ENCODE data around the gene PMM1. TPM values are rescaled to one million over a fixed set of nuclear protein-coding genes. Genes with fewer than 3 reads are reported as not detected.

Gene PMM1
- total and polyA plus RNA-seq, 2 of the 13 experiments (the other 11 are each of a cell fraction or from before 2014, with no cell fraction given), result 17.8 to 95.6 TPM

GRCh38 chr22:41557401-41558240 lies 32.0 kb downstream of the PMM1 start (continued):
- TF ChIP-seq SAP130 (CRISPR knock-in tag; IDR thresholded peaks at IDR 0.05; ENCODE audit: low read depth), result 0 out of 2 replicates have a peak, but pooled peaks have one; percentile 25

- 82% methylated on average over 10 of the region's 10 CpGs for WGBS (ENCODE audit: low lambda C conversion rate)
- DNase-seq (ENCODE audit: low spot score) (no peak), ATAC-seq (no peak), FAIRE-seq (no peak)
- intact Hi-C loops (cut with micrococcal nuclease; ENCODE audit: unreplicated experiment) (no loop called here), in situ Hi-C loops (cut with HindIII; ENCODE audit: extremely low pct_ligation_motif_present, low pct_unique_long_range_greater_than_20kb) (no loop called here)
- H4K20me1 ChIP-seq (ENCODE audit: insufficient read depth, low read length), result no peaks in the 10 kb centered on the region
- no peak overlapping the region for H3K9ac ChIP-seq (ENCODE audit: insufficient read depth, low read depth, low read length)
- no peak overlapping the region for H2AFZ ChIP-seq (ENCODE audit: low read length)
- no peaks in the 10 kb centered on the region for H3K79me2 ChIP-seq (ENCODE audit: insufficient read depth, low read length)
- 0 out of 2 replicates have a peak, but pooled peaks have one; percentile 18 for TF ChIP-seq ZBTB38 (CRISPR knock-in tag; IDR thresholded peaks at IDR 0.05)
- TF ChIP-seq ZBTB33 (CRISPR knock-in tag; IDR thresholded peaks at IDR 0.05), result 0 out of 2 replicates have a peak, but pooled peaks have one; percentile 44
- no peak for TF ChIP-seq DRAP1 (CRISPR knock-in tag; IDR thresholded peaks at IDR 0.05)
- CTCF ChIA-PET (ENCODE audit: low intra/inter-chr PET ratio, low total read pairs), result no interaction called here
- H3K27ac ChIP-seq (ENCODE audit: extremely low read length, insufficient read depth, low read length), result no peak overlapping the region
- peaks cover 89% of the 10 kb centered on the region for H3K4me1 ChIP-seq (ENCODE audit: insufficient read depth, low read length)
- BruUV-seq (replicated peaks), result no TSS peak
- no peak overlapping the region for H3K4me2 ChIP-seq (ENCODE audit: low read depth, low read length)
- H3K27me3 ChIP-seq (ENCODE audit: control insufficient read depth in 1 of 2, insufficient read depth in 2 of 2, low read length in 2 of 2), result peaks cover 0 to 14% of the 10 kb centered on the region in 2 experiments; a peak in 4 of 5 replicates
- H3K4me3 ChIP-seq (replicated peaks in 1 of 3; ENCODE audit: insufficient read depth in 1 of 3, low read depth in 2 of 3, low read length in 3 of 3), result no peak overlapping the region
- POLR2A ChIA-PET, result interaction anchor here (1.2 to 2.3 kb wide), 4 partner anchors 20 to 110 kb away, joined by 7 to 24 read pairs (median 10); partner anchors contain the start of genes DESI1, PMM1, TOB2 and XRCC6
- H3K36me3 ChIP-seq (replicated peaks in 1 of 2; ENCODE audit: control insufficient read depth in 1 of 2, insufficient read depth in 2 of 2, low read length in 2 of 2), result no peaks in the 10 kb centered on the region
- H3K9me3 ChIP-seq (ENCODE audit: low read length), result no peaks in the 10 kb centered on the region
These were observed 33.1 kb downstream of the PMM1 start for GRCh38 chr22:41556561-41556960.

Measured in HepG2 (cell line).